DMS153 (cell line): ENCODE results near the gene HYAL1.

Experiments
- DNase-seq: peaks from one replicate; lab custom pipeline; 2025; lab: John Stamatoyannopoulos, UW

HYAL1 gene, protein sequence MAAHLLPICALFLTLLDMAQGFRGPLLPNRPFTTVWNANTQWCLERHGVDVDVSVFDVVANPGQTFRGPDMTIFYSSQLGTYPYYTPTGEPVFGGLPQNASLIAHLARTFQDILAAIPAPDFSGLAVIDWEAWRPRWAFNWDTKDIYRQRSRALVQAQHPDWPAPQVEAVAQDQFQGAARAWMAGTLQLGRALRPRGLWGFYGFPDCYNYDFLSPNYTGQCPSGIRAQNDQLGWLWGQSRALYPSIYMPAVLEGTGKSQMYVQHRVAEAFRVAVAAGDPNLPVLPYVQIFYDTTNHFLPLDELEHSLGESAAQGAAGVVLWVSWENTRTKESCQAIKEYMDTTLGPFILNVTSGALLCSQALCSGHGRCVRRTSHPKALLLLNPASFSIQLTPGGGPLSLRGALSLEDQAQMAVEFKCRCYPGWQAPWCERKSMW

DNA sequence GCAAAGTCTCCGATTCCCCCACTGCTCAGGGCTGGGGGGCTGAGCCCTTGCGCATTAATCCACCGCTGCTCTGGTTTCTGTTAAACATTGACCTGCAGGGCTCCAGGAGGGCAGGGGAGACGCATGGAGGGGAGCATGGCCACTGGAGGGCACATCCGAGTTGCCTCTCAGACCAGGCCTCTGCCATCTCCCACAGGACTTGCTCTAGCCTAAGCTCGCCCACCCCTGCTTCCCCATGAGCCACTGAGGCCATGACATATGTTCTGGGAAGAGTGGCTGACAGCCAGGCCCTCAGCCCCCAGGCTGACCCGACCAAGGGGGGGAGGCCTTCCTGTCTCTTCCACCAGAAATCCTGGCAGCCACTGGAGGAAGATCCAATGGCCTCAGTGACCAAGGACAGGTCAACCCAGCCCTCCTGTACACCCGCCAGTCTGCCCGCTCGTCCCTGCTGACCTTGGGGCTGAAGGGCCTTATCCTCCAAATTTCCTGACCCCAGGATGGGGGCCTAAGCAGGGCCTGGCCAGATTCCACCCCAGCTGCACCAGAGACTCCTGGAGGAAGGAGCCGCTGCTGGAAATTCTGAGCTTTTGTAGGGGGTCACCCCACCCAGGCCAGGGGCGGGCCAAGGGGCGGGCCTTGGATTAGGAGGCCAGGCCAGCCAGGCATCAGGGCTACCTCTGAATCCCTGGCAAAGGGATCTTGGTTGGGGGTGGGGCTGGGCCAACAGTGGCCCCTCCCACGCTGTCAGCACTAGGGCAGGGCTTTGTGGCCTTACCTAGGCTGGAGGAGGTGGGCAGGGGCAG is at the start of gene HYAL1:
TSS of gene HYAL1 (minus strand) at position 562 of the 803 bp plus-strand sequence. CDS start 618 bp downstream, outside the sequence.
- no peak for DNase-seq

DNA sequence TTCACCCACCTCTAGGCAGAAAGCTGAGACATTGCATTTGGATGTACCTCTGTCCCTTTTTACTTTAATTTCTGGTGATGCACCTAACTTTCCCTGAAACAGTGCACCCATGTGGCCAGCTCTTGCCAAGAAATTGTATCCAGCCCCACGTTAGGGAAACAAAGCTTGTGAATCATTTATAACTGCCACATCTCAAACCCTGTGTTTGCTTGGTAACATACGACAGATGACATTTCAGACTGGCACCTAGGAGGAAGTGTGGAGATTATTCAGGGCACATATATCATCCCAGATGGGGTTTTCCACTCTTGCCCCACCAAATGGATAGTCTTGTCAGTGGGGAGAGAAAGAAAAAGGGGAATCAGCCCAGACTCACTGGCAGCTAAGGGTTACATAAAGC is 49.4 kb upstream of the HYAL1 start:
- DNase-seq = no peak

DNA sequence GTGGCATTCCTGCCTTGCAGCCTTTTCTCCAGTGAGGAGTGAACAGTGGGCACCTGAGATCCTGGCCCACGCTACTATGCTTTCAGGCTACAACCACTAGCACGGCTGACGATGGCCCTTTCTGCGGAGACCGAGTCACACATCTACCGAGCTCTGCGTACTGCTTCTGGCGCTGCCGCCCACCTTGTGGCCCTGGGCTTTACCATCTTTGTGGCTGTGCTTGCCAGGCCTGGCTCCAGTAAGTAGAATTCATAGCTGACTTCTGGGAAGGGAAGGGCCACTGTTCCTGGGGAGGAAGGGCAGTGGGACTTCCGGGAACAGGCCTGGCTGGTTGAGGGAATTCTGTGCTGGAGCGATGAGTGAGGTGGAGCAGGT is 47.9 kb upstream of the HYAL1 start:
- no peak for DNase-seq

DNA sequence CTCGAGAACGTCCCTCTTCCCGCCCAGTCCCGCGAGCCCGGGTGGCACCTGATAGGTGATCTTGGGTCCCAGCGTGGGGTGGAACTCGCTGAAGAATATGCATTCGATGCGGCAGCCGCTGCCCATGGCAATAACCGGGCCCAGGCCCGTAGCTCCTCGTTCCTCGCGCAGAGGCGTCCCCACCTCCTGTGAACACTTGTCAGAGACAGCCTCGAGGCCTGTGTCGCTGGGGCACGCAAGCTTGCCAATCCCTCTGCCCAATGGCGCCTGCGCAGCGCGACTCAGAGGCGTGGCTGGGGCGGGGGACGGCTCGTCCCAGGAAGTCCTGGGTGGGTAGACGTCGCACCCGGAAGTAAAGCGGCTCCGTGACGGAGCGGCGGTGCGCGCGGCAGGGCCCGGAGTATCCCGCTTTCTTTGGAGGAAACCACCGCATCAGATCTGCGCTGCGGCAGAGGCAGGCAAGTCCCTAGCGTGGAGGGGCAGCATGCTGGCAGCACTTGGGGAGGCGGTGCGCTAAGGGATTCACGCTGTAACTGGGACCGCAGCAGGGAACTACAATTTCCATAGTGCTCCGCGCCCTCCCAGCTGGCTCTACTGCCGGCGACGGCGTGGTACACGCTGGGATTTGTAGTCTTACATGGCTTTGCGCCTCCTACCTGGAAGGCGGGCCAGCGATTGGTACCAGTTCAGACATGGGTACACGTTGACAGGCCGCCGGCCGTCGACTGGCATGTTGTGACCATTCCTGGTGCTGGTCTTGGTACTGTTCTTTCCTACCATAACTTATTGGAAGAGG is 47.4 kb upstream of the HYAL1 start, which contains the start of the genes CYB561D2 and NPRL2:
TSS of gene CYB561D2 (plus strand) at position 336 of the 796 bp plus-strand sequence. CDS start 572 bp downstream, outside the sequence.
TSS of gene NPRL2 (minus strand) at position 249 of the 796 bp plus-strand sequence. CDS start at position 126, 123 bp downstream.
- peak; percentile 71 for DNase-seq

DNA sequence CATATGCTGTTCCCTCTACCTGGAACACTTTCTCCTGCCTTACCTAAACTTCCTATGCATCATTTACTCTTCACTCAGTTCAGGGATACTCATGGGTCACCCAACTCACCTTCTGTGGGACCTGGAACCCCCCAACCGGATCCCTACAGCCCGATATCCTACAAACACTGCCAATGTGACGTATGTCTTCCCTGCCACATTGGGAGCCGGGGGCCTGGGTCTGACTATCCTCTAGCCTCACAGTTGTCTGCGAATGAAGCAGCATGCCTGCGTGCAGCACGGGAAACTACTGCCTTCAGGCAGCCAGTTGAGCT is 46.8 kb upstream of the HYAL1 start:
- no peak for DNase-seq

DNA sequence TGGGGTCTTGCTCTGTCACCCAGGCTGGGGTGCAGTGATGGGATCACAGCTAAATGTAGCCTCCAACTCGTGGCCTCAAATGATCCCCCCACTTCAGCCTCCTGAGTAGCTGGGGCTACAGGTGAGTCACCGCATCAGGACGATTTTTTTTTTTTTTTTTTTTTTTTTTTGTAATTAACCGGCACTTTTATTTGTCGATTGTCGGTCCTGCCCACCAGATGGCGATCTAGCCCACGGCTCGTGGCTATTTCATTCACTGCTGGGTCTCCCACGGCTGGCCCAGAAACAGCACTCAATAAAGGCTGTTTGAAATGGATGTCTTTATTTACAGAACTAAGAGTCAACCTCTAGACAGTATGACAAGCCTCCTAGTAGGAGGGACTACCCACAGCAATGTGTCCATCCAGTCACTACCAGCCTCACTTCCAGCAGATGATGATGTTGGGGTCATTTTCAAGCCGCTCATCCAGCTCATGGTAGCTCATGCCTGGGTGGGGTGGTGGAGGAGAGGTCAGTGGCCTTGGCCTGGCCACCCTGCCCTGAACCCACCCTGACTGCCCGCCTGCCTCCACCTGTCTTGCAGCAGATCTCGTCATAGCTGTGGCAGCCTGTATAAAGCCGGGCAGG is 43.9 kb upstream of the HYAL1 start:
- DNase-seq = peak; percentile 53

DNA sequence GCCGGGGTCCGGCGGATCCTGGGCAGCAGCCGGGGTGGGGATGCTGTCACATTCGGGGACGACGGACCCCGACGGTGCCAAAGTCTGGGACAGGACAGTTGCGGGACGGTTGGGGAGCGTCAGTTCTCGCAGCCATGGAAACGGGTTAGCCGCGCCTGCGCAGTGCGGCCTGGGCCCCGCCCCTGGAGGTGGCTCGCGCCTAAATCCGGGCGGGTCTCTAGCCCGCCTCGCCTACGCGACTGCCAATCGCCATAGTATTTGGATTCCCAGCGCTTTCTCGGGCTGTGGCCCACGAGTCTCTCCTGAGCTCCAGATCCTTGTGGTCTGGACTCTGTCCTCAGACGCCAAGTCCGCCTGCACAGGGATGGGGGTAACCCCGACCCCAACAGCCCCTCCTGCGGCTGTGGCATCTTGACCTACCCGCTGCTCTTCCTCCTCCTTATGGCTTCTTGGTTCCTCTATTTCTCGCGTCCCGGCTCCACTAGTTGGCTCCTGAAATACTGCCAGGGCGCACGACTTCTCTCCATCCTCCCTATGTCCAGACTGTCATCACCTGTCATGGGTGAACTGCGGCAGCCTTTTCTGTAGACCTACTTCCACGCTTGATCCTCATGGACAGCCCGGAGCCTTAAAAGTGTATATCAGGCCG is 42.3 kb upstream of the HYAL1 start, which contains the start of gene ZMYND10:
TSS of gene ZMYND10 (minus strand) at position 147 of the 649 bp plus-strand sequence. CDS start 153 bp downstream, outside the sequence.
- no peak for DNase-seq

DNA sequence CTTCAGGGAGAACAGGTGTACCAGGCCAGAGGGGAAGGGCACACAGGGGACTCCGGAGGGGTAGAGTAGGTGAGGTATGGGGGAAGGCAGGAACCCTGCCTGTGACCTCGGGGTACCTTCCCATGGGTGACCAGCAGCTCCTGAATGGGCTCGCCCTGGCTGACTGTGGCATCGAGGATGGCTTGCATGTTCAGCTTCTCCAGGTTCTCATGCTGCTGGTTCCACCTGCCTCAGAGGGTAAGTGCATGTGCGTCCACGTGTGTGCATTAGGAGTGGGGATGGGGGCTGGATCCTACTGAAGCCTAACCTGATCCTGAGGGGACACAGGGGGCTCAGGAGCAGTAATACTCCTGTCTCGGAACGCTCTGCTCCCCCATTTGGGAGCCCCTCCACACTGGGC is 41.6 kb upstream of the HYAL1 start:
- no peak for DNase-seq

DNA sequence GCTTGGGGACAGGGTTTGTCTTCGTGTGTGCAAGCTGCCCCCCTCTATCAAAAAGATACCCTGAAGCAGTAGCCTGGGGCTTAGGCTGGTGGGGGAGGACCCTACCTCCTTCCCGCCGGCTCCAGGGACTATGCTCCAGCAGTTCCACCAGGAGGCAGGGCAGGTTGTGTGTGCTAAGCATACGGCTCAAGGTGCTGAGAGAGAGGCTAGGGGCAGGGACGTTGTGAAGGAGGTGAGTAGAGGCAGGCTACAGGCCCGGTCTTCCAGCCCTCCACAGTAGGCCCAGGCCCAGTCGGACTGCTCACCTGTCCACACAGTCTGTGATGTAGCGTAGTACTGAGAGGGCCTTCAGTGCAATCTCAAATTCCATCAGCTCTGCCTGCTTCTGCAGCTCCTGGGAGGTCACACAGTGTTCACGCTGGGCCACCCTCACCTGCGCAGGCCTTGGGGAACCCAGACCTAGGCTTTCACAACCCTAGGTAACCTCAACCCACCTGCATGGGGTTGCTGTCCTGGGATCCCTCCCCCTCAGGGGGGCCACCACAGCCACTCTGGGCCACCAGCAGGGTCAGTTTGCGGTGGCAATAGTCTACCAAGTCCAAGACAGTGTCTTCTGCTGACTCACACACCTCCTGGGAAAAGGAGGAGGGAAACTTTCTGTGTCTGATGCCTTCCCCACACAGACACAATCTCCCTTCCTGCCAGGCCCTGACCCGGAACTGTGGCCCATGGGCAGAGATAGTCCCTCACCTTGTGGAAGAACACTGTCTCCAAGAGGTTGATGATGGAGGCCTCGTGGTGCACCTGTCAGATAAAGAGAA is 39.6 kb upstream of the HYAL1 start:
- DNase-seq = no peak

DNA sequence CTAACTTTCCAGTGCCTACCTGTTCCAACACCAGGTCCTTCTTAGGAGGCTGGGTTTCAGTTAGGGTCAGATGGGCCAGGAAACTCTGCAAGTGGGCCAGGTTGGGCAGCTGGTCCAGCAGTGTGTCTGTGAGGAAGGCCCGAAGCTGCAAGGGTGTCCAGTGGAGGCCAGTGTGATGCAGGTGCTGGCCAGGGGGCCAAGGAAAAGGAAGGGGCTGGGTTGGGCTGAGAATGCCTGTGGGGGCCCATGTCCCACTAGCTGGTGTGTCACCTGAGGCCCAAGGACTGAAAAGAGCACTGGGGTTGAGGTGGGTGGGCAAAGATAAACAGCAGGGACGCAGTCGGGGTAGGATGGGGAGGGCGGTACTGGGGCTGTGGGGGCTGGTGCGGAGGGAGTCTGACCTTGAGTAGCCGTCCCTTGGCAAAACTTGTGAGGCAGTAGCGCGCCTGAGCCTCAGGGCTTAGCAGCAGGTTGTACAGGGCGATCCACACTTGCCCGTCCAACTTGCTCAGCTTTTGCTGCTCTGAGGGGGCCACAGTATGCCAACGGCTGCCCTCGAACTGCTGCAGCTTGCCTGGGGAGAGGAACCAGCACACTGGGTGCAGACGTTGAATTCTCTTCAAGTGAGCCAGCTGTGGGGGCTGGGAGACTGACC is 38.7 kb upstream of the HYAL1 start:
- DNase-seq = no peak

DNA sequence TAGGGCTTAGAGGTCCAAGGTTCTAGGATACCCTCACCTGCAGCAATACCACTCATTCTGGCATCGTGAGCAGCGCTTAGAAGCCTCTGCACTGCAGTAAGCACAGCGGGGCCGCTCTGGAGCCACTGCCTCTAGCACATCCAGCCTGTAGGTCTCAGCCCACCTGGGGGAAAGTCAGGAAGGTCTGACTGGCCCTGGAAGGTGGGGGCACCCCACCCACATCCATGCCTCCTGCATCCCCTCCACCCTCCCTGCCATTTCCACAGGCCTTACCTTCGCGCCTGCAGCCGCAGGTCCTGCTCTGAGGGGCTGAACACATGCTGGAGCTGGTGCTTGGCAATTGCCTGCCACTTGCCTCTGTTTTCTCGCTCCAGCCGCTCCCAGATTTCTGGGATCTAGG is 38.2 kb upstream of the HYAL1 start:
- DNase-seq = no peak

DNA sequence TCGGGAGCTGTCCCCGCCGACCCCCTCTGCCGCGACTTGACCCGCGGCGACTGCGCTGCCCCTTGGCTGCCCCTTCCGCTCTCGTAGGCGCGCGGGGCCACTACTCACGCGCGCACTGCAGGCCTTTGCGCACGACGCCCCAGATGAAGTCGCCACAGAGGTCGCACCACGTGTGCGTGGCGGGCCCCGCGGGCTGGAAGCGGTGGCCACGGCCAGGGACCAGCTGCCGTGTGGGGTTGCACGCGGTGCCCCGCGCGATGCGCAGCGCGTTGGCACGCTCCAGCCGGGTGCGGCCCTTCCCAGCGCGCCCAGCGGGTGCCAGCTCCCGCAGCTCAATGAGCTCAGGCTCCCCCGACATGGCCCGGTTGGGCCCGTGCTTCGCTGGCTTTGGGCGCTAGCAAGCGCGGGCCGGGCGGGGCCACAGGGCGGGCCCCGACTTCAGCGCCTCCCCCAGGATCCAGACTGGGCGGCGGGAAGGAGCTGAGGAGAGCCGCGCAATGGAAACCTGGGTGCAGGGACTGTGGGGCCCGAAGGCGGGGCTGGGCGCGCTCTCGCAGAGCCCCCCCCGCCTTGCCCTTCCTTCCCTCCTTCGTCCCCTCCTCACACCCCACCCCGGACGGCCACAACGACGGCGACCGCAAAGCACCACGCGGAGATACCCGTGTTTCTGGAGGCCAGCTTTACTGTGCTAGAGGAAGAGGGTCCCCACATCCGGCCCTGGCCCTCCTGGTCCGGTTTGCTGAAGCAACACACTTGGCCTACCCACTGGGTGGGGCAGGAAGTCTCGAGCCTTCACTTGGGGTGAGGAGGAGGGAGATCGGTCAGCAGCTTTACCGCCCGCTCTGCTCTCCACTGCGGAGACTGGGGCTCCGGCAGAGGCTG is 37.3 kb upstream of the HYAL1 start, which contains the start of gene RASSF1:
TSS of gene RASSF1 (minus strand) at position 389 of the 882 bp plus-strand sequence. CDS start at position 358, 31 bp downstream.
- no peak for DNase-seq

DNA sequence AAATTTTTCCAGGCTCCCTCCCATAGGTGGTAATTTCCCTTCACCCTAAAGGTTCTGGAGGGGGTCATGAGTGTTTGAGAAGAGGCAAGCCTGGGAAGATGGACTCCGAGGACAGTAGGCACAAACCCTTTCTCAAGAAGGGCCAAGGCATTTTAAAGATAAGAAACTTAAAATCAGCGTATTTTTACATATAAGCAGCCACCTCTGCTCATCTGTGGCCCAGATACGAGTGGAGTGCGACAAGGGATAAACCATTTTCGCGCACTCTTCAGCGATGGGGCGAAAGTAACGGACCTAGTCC is 36.7 kb upstream of the HYAL1 start:
- DNase-seq = no peak

DNA sequence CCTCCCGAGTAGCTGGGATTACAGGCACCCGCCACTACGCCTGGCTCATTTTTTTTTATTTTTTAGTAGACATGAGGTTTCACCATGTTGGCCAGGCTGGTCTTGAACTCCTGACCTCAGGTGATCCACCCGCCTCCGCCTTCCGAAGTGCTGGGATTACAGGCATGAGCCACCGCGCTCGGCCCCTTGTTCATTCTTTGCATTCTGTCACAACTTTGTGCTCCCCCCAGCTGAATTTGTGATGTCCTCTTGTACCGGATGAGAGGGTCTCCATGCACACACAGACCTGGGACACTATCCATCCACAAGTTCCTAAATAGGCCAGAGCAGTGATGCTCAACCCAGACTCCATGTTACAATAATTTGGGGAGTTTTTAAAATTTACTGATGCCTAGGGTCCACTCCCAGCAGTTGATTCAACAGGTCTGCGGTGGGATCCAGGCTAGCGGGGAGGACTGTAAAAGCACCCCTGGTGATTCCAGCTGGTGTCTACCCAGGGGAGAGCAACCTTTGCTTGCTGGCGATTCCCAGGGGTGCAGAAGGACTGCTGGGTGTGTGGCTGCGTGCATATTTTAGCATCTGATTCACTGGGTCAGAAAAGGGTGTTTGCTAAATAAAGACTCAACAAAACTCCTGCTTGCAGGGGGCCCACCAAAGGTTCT is 36.2 kb upstream of the HYAL1 start:
- DNase-seq = no peak

DNA sequence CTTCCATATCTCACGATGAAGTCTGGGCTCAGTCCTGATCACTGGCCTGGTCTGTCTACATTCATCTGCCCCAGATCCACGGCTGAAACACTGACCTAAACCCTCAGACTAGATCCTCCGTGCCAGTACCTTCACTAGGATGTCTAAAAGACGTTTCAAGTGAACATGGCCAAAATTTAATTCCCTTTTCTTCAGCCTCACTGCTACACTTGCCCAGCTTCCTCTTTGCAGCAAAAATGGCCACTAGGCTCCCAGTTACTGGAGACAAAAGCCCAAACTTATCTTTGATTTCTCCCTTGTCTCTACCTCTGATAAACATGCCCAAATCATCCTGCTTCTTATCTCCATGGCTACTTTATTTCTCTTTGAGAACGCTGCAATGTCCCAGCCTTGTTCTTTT is 35.6 kb upstream of the HYAL1 start:
- no peak for DNase-seq

DNA sequence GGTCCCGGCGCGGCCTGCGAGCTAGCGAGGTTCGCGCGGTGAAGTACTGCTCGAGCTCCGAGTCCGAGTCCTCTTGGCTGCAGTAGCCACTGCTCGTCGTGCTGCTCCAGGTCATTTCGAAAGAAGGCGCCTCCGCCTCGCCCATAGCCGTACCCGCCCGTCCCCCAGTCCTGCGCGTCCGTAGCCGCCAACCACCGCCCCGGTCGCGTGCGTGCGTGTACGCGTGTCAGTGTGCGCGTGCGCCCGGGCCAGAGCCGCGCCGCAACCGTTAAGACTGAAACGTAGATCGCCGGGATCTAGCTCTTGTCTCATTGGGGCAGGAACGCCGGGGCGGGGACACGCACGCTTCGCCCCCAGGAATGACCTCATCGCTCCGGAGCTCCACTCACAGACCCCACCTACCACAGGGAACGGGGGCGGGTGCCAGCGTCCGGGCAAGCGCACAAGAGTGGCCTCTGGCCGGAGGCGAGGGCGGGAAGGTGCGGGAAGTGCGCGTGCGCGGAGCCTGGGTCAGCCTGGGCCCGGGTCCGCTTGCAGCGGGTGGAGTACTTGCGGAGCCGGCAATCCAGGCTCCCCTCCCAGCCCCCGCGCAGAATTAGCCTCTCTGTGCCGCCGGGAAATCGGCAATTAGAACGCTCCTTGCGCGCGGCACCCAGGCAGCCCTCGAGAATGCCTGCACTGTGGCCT is 33.9 kb upstream of the HYAL1 start:
- DNase-seq = peak; percentile 92

DNA sequence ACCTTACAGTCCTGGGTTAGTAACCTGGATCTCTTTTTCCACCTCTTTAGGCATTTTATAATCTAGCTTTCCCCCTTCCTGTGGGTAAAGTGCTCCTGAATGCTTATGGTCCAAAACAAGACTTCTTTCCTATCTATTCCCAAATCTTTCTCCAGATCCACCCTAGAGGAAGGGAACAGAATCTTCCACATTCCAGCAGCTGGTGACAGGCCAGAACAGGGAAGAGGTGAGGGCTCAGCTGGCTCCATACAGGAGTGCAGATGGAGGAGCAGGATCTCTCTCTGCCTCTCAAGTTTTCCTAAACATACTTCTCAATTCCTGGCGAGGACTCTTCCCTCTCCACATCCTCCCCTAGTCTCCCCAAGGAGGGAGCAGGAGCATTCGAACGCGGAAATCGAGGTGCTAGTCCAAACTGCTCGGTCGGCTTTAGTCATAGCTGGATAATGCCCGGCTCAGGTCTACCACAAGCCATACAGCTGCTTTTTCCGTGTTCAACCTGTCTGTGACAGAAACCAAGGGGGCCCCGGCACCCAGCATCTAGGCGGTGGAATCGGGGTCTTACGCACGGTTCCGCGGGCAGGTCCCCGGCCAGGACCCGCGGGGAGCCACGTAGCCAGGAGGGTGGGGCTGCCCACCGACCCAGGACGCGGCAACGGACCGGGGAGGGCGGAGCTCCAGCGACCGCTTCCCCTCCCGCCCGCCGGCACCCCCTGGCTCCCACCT is 33.2 kb upstream of the HYAL1 start:
- no peak for DNase-seq
